Measurements from ENCODE around the gene CALHM4. TPM values are rescaled to one million over a fixed set of nuclear protein-coding genes. Genes with fewer than 3 reads are reported as not detected.

CALHM4 gene, protein sequence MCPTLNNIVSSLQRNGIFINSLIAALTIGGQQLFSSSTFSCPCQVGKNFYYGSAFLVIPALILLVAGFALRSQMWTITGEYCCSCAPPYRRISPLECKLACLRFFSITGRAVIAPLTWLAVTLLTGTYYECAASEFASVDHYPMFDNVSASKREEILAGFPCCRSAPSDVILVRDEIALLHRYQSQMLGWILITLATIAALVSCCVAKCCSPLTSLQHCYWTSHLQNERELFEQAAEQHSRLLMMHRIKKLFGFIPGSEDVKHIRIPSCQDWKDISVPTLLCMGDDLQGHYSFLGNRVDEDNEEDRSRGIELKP
- 0.11 and 0.26 TPM in 2 replicates for total RNA-seq

GRCh38 chr6:116553451-116553850 is at the start of gene CALHM4:
Gene CALHM4, plus strand, starts transcription at chr6:116553751. Its CDS starts 43 bp downstream, at chr6:116553794.

GRCh38 chr6:116511424-116512110 is 42.0 kb upstream of the CALHM4 start, which contains the start of gene CALHM5:
Gene CALHM5, plus strand, starts transcription at chr6:116511639. Its CDS starts 58 bp downstream, at chr6:116511697.

GRCh38 chr6:116545651-116546050 is 7.9 kb upstream of the CALHM4 start, which contains the start of gene TRAPPC3L:
Gene TRAPPC3L, minus strand, starts transcription at chr6:116545684. Its CDS starts 170 bp downstream, at chr6:116545514.

GRCh38 chr6:116570856-116571682 is 17.5 kb downstream of the CALHM4 start, which contains the start of gene RWDD1:
Gene RWDD1, plus strand, starts transcription at chr6:116571504. Its CDS starts 79 bp downstream, at chr6:116571583.

Other genes starting within 250 kb of the CALHM4 start
- gene DSE, start 182.8 kb upstream of the CALHM4 start, total RNA-seq: 14.3 and 16.8 TPM in 2 replicates
- 3.7 and 4.2 TPM in 2 replicates for gene CALHM6, start 92.4 kb upstream of the CALHM4 start, total RNA-seq
- 1.3 and 2.6 TPM in 2 replicates for gene CALHM5, start 42.1 kb upstream of the CALHM4 start, total RNA-seq
- gene TRAPPC3L, start 8.1 kb upstream of the CALHM4 start, total RNA-seq: 0.11 and 0.34 TPM in 2 replicates
- 23.4 and 31.5 TPM in 2 replicates for gene RWDD1, start 17.8 kb downstream of the CALHM4 start, total RNA-seq
- gene RSPH4A, start 62.7 kb downstream of the CALHM4 start, total RNA-seq: 0.65 and 2.6 TPM in 2 replicates
- gene ZUP1, start 115.0 kb downstream of the CALHM4 start, total RNA-seq: 21.0 and 30.9 TPM in 2 replicates
- gene KPNA5, start 127.5 kb downstream of the CALHM4 start, total RNA-seq: 13.9 and 19.4 TPM in 2 replicates
- 6.5 and 7.9 TPM in 2 replicates for gene FAM162B, start 212.0 kb downstream of the CALHM4 start, total RNA-seq

All from dermis lymphatic vessel endothelial cell (primary cell).